PC-3 (cell line): ENCODE data around the gene CD82. TPM values are rescaled to one million over a fixed set of nuclear protein-coding genes. Genes with fewer than 3 reads are reported as not detected.
"Not testable (repeated sequence)": the region's sequence is repeated elsewhere in the genome, so short reads cannot be mapped to it uniquely, and the experiment has no call there.

Experiments used
- ATAC-seq: fragments of 200-7000 bp; cut with Tn5 transposase; 2 replicates; pipeline ENCODE4 v1.9.1; 2020; ENCODE audit warnings: mild to moderate bottlenecking, moderate library complexity
- BruUV-seq: library from RNA; stranded (reverse); fragments of 400-500 nt; replicated peaks from 2 replicates; lab custom pipeline; 2021; lab: Mats Ljungman, UMichigan
- CTCF ChIA-PET: fragments of 300-600 bp; sonication (Branson Sonifier 250); formaldehyde crosslinking; loops from one replicate; lab custom pipeline; 2022; ENCODE audit warnings: antibody characterized with exemption; lab: Charles Lee
- POLR2A ChIA-PET: fragments of 300-600 bp; sonication (Branson Sonifier 250); formaldehyde crosslinking; loops from one replicate; lab custom pipeline; 2022; ENCODE audit warnings: antibody characterized with exemption; ENCODE audit not compliant: unreplicated experiment; lab: Charles Lee
- DNase-seq: peaks from one replicate; pipeline ENCODE4 v3.0.0-alpha.2; 2015
- H2AFZ ChIP-seq: fragments of 300-600 bp; sonication (generic); 2 replicates; pipeline ENCODE4 v1.6.0; 2016; ENCODE audit warnings: antibody characterized with exemption, low read length
- H3F3A ChIP-seq: fragments of 300-600 bp; sonication (generic); one replicate; pipeline ENCODE4 v1.6.0; 2017; ENCODE audit warnings: antibody characterized with exemption, low read length, control low read depth, mild to moderate bottlenecking; ENCODE audit not compliant: unreplicated experiment
- H3K27ac ChIP-seq: fragments of 300-600 bp; sonication (generic); 2 replicates; pipeline ENCODE4 v1.5.1; 2016; ENCODE audit warnings: mild to moderate bottlenecking, low read length
- H3K27me3 ChIP-seq: fragments of 300-600 bp; sonication (generic); 2 replicates; pipeline ENCODE4 v1.6.1; 2016; ENCODE audit warnings: low read length, mixed read lengths
- H3K36me3 ChIP-seq: fragments of 300-600 bp; sonication (generic); 2 replicates; pipeline ENCODE4 v1.6.1; 2016; ENCODE audit warnings: low read depth, mixed run types, low read length, mixed read lengths
- H3K4me1 ChIP-seq: fragments of 300-600 bp; sonication (generic); 2 replicates; pipeline ENCODE4 v1.5.1; 2016; ENCODE audit warnings: low read length; ENCODE audit not compliant: insufficient read depth
- H3K4me2 ChIP-seq: fragments of 300-600 bp; sonication (generic); 2 replicates; pipeline ENCODE4 v1.6.0; 2016; ENCODE audit warnings: low read length
- H3K4me3 ChIP-seq: fragments of 300-600 bp; sonication (generic); 2 replicates; pipeline ENCODE4 v1.5.1; 2016; ENCODE audit warnings: mild to moderate bottlenecking, low read length, mixed read lengths
- H3K79me2 ChIP-seq: fragments of 300-600 bp; sonication (generic); 2 replicates; pipeline ENCODE4 v1.6.1; 2017; ENCODE audit warnings: low read length, mixed read lengths
- H3K9ac ChIP-seq: fragments of 300-600 bp; sonication (generic); 2 replicates; pipeline ENCODE4 v1.6.0; 2016; ENCODE audit warnings: mild to moderate bottlenecking, low read length
- H3K9me2 ChIP-seq: fragments of 300-600 bp; sonication (generic); replicated peaks from 2 replicates; pipeline ENCODE4 v1.6.1; 2016; ENCODE audit warnings: mixed run types, low read length, mixed read lengths
- H3K9me3 ChIP-seq: fragments of 300-600 bp; sonication (generic); 2 replicates; pipeline ENCODE4 v1.6.1; 2016; ENCODE audit warnings: low read length, mixed read lengths
- H4K20me1 ChIP-seq: fragments of 300-600 bp; sonication (generic); 2 replicates; pipeline ENCODE4 v1.6.1; 2016; ENCODE audit warnings: low read length, mixed read lengths
- CTCF ChIP-seq: fragments of 300-600 bp; sonication (generic); conservative IDR thresholded peaks from 2 replicates; pipeline ENCODE4 v1.5.1; 2017; ENCODE audit warnings: antibody characterized with exemption, low read depth, mild to moderate bottlenecking, low read length
- EZH2 ChIP-seq: fragments of 300-600 bp; sonication (generic); IDR thresholded peaks from one replicate; pipeline ENCODE4 v1.6.1; 2017; ENCODE audit warnings: antibody characterized with exemption, mild to moderate bottlenecking, low read length; ENCODE audit not compliant: unreplicated experiment
- EZH2phosphoT487 ChIP-seq: fragments of 300-600 bp; sonication (generic); IDR thresholded peaks from 2 replicates; pipeline ENCODE4 v1.6.1; 2018; ENCODE audit warnings: mild to moderate bottlenecking, antibody characterized with exemption, low read length, borderline replicate concordance
- intact Hi-C: fragments of 100-400 bp; cut with micrococcal nuclease; formaldehyde crosslinking; loops from 2 replicates; pipeline ENCODE4 v1.9.0; 2023
- total RNA-seq: library from RNA; depleted of rRNA; stranded (reverse); fragments of >200 nt; gene quantifications from 2 replicates; pipeline ENCODE4 v1.2.3, GENCODE V29; 2014

Gene CD82
- total RNA-seq, 1 experiment from 2014 or later: 5.0 TPM

DNA sequence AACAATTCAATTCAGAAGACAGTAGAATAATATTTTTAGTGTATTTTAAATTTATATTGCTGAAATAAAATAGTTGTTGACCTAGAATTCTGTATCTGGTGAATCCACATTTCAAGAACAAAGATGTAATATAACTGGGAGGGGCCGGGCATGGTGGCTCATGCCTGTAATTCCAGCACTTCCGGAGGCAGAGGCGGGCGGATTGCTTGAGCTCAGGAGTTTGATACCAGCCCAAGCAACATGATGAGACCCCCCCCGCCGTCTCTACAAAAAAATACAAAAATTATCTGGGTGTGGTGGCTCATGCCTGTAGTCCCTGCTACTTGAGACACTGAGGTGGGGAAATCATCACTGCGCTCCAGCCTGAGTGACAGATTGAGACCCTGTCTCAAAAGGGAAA is 72.6 kb downstream of the CD82 start:
- Histone ChIP-seq H3K9ac (no peak overlapping the region), H3K79me2 (no peaks in the 10 kb centered on the region), H3K36me3 (no peaks in the 10 kb centered on the region), H3F3A (no peaks in the 10 kb centered on the region), H3K9me3 (0 out of 2 replicates have a peak, but pooled peaks cover 4% of the 10 kb centered on the region), H3K4me2 (no peak overlapping the region), H2AFZ (no peak overlapping the region), H4K20me1 (no peaks in the 10 kb centered on the region), H3K4me3 (no peak overlapping the region), H3K4me1 (peaks cover 6% of the 10 kb centered on the region), H3K9me2 (no peaks in the 10 kb centered on the region), H3K27ac (no peak overlapping the region), H3K27me3 (peaks cover 5% of the 10 kb centered on the region)
- intact Hi-C loops: no loop called here
- no TSS peak for BruUV-seq
- DNase-seq (no peak), ATAC-seq (no peak)
- ChIA-PET CTCF (no interaction called here), POLR2A (no interaction called here)
- no peak for TF ChIP-seq CTCF
- no peak for TF ChIP-seq EZH2phosphoT487
- TF ChIP-seq EZH2: no peak

DNA sequence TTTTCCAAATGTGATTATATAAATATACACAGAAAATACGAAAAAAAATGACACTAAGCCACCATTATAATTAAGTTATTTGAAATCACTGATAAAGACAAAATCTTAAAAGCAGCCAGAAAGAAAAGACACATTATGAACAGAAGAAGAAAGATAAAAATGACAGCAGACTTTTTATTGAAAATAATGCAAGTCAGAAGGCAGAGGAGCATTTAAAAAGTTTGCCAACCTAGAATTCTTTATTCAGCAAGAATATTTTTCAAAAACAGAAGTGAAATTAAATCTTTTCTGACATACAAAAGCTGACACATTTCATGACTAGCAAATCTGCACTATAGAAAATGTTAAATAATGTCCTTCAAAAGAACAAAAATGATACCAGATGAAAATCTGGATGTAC is 77.8 kb downstream of the CD82 start:
- H3K36me3 ChIP-seq: no peaks in the 10 kb centered on the region
- ATAC-seq (no peak), DNase-seq (no peak)
- no peaks in the 10 kb centered on the region for H3F3A ChIP-seq
- H3K27ac ChIP-seq: no peak overlapping the region
- H3K4me2 ChIP-seq: no peak overlapping the region
- H3K9ac ChIP-seq: no peak overlapping the region
- BruUV-seq: no TSS peak
- H3K4me1 ChIP-seq: no peaks in the 10 kb centered on the region
- no peak for TF ChIP-seq EZH2phosphoT487
- TF ChIP-seq EZH2: no peak
- TF ChIP-seq CTCF: no peak
- no peak overlapping the region for H2AFZ ChIP-seq
- H3K4me3 ChIP-seq: no peak overlapping the region
- intact Hi-C loops: no loop called here
- ChIA-PET CTCF (no interaction called here), POLR2A (no interaction called here)
- H3K9me2 ChIP-seq: no peaks in the 10 kb centered on the region
- H3K9me3 ChIP-seq: 0 out of 2 replicates have a peak, but pooled peaks cover 5% of the 10 kb centered on the region
- no peaks in the 10 kb centered on the region for H3K79me2 ChIP-seq
- peaks cover 5% of the 10 kb centered on the region for H3K27me3 ChIP-seq
- no peaks in the 10 kb centered on the region for H4K20me1 ChIP-seq

- Histone ChIP-seq H3K9me2 (no peaks in the 10 kb centered on the region), H3K27ac (no peak overlapping the region), H3K9ac (no peak overlapping the region), H3K36me3 (no peaks in the 10 kb centered on the region), H3K4me2 (no peak overlapping the region), H3K9me3 (0 out of 2 replicates have a peak, but pooled peaks cover 5% of the 10 kb centered on the region), H3K27me3 (peaks cover 10% of the 10 kb centered on the region), H3F3A (no peaks in the 10 kb centered on the region), H3K4me1 (no peaks in the 10 kb centered on the region), H4K20me1 (no peaks in the 10 kb centered on the region), H3K4me3 (no peak overlapping the region), H2AFZ (no peak overlapping the region), H3K79me2 (no peaks in the 10 kb centered on the region)
- TF ChIP-seq EZH2phosphoT487 (no peak), CTCF (no peak), EZH2 (no peak)
- BruUV-seq: no TSS peak
- ChIA-PET CTCF (no interaction called here), POLR2A (no interaction called here)
- ATAC-seq (no peak), DNase-seq (no peak)
- intact Hi-C loops: no loop called here
These were observed 80.4 kb downstream of the CD82 start for GRCh38 chr11:44645827-44646226.

- H4K20me1 ChIP-seq, H3K9me3 ChIP-seq, intact Hi-C loops, ATAC-seq, H3K4me1 ChIP-seq, H3K9me2 ChIP-seq, CTCF ChIA-PET, H3K4me2 ChIP-seq, H3K4me3 ChIP-seq, POLR2A ChIA-PET, H3F3A ChIP-seq, BruUV-seq, H2AFZ ChIP-seq, H3K79me2 ChIP-seq, DNase-seq, H3K36me3 ChIP-seq, H3K27ac ChIP-seq, H3K9ac ChIP-seq: not testable (repeated sequence)
- H3K27me3 ChIP-seq: peaks cover 19% of the 10 kb centered on the region
These were observed 81.9 kb downstream of the CD82 start for GRCh38 chr11:44647255-44647955.
